ENCODE data around the gene FAIM2. TPM values are rescaled to one million over a fixed set of nuclear protein-coding genes. Genes with fewer than 3 reads are reported as not detected.

Gene FAIM2
- total RNA-seq, 1 experiment from 2014 or later: 0.22 TPM

DNA sequence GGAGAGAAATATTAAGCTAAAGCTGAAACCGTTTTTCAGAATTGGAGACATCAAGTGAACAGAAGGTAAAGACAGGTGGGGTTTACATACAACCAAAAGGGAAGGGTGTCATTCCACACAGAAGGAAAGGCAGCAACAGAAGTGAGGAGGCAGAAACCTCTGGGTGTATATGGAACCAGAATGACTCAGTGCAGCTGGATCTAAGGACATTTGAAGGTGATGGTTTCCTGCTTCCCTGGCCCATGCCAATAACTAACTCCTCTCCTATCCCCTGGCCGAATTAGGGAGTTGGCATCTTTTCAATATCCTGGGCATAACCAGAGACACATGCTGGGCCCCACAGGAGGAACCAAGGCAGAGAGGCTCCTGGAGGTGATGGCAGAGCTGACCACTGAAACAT, 83.9 kb downstream of the FAIM2 start (continued):
- TF ChIP-seq, protein P1, sequence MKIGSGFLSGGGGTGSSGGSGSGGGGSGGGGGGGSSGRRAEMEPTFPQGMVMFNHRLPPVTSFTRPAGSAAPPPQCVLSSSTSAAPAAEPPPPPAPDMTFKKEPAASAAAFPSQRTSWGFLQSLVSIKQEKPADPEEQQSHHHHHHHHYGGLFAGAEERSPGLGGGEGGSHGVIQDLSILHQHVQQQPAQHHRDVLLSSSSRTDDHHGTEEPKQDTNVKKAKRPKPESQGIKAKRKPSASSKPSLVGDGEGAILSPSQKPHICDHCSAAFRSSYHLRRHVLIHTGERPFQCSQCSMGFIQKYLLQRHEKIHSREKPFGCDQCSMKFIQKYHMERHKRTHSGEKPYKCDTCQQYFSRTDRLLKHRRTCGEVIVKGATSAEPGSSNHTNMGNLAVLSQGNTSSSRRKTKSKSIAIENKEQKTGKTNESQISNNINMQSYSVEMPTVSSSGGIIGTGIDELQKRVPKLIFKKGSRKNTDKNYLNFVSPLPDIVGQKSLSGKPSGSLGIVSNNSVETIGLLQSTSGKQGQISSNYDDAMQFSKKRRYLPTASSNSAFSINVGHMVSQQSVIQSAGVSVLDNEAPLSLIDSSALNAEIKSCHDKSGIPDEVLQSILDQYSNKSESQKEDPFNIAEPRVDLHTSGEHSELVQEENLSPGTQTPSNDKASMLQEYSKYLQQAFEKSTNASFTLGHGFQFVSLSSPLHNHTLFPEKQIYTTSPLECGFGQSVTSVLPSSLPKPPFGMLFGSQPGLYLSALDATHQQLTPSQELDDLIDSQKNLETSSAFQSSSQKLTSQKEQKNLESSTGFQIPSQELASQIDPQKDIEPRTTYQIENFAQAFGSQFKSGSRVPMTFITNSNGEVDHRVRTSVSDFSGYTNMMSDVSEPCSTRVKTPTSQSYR (CRISPR knock-in tag; IDR thresholded peaks at IDR 0.05): no peak
- TF ChIP-seq, protein P2, sequence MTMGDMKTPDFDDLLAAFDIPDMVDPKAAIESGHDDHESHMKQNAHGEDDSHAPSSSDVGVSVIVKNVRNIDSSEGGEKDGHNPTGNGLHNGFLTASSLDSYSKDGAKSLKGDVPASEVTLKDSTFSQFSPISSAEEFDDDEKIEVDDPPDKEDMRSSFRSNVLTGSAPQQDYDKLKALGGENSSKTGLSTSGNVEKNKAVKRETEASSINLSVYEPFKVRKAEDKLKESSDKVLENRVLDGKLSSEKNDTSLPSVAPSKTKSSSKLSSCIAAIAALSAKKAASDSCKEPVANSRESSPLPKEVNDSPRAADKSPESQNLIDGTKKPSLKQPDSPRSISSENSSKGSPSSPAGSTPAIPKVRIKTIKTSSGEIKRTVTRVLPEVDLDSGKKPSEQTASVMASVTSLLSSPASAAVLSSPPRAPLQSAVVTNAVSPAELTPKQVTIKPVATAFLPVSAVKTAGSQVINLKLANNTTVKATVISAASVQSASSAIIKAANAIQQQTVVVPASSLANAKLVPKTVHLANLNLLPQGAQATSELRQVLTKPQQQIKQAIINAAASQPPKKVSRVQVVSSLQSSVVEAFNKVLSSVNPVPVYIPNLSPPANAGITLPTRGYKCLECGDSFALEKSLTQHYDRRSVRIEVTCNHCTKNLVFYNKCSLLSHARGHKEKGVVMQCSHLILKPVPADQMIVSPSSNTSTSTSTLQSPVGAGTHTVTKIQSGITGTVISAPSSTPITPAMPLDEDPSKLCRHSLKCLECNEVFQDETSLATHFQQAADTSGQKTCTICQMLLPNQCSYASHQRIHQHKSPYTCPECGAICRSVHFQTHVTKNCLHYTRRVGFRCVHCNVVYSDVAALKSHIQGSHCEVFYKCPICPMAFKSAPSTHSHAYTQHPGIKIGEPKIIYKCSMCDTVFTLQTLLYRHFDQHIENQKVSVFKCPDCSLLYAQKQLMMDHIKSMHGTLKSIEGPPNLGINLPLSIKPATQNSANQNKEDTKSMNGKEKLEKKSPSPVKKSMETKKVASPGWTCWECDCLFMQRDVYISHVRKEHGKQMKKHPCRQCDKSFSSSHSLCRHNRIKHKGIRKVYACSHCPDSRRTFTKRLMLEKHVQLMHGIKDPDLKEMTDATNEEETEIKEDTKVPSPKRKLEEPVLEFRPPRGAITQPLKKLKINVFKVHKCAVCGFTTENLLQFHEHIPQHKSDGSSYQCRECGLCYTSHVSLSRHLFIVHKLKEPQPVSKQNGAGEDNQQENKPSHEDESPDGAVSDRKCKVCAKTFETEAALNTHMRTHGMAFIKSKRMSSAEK (CRISPR knock-in tag; IDR thresholded peaks at IDR 0.05; ENCODE audit: borderline replicate concordance): no peak
- no peak for TF ChIP-seq NFYB (CRISPR knock-in tag; conservative IDR thresholded peaks at IDR 0.05; ENCODE audit: low read depth)
- TF ChIP-seq, protein P3, sequence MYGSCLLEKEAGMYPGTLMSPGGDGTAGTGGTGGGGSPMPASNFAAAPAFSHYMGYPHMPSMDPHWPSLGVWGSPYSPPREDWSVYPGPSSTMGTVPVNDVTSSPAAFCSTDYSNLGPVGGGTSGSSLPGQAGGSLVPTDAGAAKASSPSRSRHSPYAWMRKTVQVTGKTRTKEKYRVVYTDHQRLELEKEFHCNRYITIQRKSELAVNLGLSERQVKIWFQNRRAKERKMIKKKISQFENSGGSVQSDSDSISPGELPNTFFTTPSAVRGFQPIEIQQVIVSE (CRISPR knock-in tag; IDR thresholded peaks at IDR 0.05; ENCODE audit: borderline replicate concordance): no peak
- TF ChIP-seq, protein P4, sequence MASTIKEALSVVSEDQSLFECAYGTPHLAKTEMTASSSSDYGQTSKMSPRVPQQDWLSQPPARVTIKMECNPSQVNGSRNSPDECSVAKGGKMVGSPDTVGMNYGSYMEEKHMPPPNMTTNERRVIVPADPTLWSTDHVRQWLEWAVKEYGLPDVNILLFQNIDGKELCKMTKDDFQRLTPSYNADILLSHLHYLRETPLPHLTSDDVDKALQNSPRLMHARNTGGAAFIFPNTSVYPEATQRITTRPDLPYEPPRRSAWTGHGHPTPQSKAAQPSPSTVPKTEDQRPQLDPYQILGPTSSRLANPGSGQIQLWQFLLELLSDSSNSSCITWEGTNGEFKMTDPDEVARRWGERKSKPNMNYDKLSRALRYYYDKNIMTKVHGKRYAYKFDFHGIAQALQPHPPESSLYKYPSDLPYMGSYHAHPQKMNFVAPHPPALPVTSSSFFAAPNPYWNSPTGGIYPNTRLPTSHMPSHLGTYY (CRISPR knock-in tag; IDR thresholded peaks at IDR 0.05): no peak

DNA sequence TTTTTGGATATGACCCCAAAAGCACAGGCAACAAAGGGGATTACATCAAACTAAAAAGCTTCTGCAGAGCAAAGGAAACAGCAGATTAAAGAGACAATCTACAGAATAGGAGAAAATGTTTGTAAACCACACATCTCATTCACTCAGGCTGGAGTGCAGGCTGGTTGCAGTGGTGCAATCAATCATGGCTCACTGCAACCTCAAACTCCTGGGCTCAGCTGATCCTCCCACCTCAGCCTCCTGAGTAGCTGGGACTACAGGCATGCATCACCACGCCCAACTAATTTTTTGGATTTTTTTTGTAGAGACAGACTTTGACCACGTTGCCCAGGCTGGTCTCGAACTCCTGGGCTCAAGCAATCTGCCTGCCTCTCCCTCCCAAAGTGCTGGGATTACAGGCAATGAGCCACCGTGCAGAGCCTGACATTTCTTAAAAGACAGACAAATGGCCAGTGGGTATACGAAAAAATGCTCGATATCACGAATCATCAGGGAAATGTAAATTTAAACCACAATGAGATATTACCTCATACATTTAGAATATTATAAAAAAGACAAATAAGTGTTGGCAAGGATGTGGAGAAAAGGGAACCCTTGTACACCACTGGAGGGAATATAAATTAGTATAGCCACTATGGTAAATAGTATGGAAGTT, 85.3 kb downstream of the FAIM2 start:
- ATAC-seq (no peak), DNase-seq (ENCODE audit: low spot score) (no peak)
- H3K4me3 Mint-ChIP-seq: no peak overlapping the region
- no peak overlapping the region for H3K27ac Mint-ChIP-seq
- no peaks in the 10 kb centered on the region for H3K27me3 Mint-ChIP-seq (ENCODE audit: low read depth)
- peaks cover 8% of the 10 kb centered on the region for H3K36me3 Mint-ChIP-seq
- H3K4me1 Mint-ChIP-seq: peaks cover 17% of the 10 kb centered on the region
- TF ChIP-seq, protein P5, sequence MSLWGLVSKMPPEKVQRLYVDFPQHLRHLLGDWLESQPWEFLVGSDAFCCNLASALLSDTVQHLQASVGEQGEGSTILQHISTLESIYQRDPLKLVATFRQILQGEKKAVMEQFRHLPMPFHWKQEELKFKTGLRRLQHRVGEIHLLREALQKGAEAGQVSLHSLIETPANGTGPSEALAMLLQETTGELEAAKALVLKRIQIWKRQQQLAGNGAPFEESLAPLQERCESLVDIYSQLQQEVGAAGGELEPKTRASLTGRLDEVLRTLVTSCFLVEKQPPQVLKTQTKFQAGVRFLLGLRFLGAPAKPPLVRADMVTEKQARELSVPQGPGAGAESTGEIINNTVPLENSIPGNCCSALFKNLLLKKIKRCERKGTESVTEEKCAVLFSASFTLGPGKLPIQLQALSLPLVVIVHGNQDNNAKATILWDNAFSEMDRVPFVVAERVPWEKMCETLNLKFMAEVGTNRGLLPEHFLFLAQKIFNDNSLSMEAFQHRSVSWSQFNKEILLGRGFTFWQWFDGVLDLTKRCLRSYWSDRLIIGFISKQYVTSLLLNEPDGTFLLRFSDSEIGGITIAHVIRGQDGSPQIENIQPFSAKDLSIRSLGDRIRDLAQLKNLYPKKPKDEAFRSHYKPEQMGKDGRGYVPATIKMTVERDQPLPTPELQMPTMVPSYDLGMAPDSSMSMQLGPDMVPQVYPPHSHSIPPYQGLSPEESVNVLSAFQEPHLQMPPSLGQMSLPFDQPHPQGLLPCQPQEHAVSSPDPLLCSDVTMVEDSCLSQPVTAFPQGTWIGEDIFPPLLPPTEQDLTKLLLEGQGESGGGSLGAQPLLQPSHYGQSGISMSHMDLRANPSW (CRISPR knock-in tag; conservative IDR thresholded peaks at IDR 0.05; ENCODE audit: low read depth): no peak
- no peak for TF ChIP-seq SP1 (CRISPR knock-in tag; conservative IDR thresholded peaks at IDR 0.05)
- no peak for TF ChIP-seq ZNF263 (CRISPR knock-in tag; IDR thresholded peaks at IDR 0.05; ENCODE audit: low read depth)
- TF ChIP-seq, protein P6, sequence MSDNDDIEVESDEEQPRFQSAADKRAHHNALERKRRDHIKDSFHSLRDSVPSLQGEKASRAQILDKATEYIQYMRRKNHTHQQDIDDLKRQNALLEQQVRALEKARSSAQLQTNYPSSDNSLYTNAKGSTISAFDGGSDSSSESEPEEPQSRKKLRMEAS (CRISPR knock-in tag; IDR thresholded peaks at IDR 0.05): no peak
- TF ChIP-seq, protein P7, sequence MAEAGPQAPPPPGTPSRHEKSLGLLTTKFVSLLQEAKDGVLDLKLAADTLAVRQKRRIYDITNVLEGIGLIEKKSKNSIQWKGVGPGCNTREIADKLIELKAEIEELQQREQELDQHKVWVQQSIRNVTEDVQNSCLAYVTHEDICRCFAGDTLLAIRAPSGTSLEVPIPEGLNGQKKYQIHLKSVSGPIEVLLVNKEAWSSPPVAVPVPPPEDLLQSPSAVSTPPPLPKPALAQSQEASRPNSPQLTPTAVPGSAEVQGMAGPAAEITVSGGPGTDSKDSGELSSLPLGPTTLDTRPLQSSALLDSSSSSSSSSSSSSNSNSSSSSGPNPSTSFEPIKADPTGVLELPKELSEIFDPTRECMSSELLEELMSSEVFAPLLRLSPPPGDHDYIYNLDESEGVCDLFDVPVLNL (CRISPR knock-in tag; IDR thresholded peaks at IDR 0.05; ENCODE audit: borderline replicate concordance, low read depth): no peak
- TF ChIP-seq, protein P8, sequence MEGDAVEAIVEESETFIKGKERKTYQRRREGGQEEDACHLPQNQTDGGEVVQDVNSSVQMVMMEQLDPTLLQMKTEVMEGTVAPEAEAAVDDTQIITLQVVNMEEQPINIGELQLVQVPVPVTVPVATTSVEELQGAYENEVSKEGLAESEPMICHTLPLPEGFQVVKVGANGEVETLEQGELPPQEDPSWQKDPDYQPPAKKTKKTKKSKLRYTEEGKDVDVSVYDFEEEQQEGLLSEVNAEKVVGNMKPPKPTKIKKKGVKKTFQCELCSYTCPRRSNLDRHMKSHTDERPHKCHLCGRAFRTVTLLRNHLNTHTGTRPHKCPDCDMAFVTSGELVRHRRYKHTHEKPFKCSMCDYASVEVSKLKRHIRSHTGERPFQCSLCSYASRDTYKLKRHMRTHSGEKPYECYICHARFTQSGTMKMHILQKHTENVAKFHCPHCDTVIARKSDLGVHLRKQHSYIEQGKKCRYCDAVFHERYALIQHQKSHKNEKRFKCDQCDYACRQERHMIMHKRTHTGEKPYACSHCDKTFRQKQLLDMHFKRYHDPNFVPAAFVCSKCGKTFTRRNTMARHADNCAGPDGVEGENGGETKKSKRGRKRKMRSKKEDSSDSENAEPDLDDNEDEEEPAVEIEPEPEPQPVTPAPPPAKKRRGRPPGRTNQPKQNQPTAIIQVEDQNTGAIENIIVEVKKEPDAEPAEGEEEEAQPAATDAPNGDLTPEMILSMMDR (IDR thresholded peaks at IDR 0.05): no peak
- TF ChIP-seq, protein P9, sequence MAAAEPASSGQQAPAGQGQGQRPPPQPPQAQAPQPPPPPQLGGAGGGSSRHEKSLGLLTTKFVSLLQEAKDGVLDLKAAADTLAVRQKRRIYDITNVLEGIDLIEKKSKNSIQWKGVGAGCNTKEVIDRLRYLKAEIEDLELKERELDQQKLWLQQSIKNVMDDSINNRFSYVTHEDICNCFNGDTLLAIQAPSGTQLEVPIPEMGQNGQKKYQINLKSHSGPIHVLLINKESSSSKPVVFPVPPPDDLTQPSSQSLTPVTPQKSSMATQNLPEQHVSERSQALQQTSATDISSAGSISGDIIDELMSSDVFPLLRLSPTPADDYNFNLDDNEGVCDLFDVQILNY (CRISPR knock-in tag; IDR thresholded peaks at IDR 0.05): no peak
- TF ChIP-seq, protein P10, sequence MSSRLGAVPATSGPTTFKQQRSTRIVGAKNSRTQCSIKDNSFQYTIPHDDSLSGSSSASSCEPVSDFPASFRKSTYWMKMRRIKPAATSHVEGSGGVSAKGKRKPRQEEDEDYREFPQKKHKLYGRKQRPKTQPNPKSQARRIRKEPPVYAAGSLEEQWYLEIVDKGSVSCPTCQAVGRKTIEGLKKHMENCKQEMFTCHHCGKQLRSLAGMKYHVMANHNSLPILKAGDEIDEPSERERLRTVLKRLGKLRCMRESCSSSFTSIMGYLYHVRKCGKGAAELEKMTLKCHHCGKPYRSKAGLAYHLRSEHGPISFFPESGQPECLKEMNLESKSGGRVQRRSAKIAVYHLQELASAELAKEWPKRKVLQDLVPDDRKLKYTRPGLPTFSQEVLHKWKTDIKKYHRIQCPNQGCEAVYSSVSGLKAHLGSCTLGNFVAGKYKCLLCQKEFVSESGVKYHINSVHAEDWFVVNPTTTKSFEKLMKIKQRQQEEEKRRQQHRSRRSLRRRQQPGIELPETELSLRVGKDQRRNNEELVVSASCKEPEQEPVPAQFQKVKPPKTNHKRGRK (CRISPR knock-in tag; IDR thresholded peaks at IDR 0.05; ENCODE audit: borderline replicate concordance): no peak
- TF ChIP-seq, protein P11, sequence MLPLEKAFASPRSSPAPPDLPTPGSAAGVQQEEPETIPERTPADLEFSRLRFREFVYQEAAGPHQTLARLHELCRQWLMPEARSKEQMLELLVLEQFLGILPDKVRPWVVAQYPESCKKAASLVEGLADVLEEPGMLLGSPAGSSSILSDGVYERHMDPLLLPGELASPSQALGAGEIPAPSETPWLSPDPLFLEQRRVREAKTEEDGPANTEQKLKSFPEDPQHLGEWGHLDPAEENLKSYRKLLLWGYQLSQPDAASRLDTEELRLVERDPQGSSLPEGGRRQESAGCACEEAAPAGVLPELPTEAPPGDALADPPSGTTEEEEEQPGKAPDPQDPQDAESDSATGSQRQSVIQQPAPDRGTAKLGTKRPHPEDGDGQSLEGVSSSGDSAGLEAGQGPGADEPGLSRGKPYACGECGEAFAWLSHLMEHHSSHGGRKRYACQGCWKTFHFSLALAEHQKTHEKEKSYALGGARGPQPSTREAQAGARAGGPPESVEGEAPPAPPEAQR (CRISPR knock-in tag; IDR thresholded peaks at IDR 0.05): no peak
- CTCF ChIA-PET: interaction anchor here (1.6 kb wide), 1 partner anchor 9 kb away, joined by 5 read pairs; the partner anchor contains the start of gene NCKAP5L
- H3K9me3 Mint-ChIP-seq: no peaks in the 10 kb centered on the region
- POLR2A ChIA-PET: no interaction called here
